HG03045 (cell line): ENCODE measurements around the gene MYOZ1.
"Not testable (repeated sequence)": the region's sequence is repeated elsewhere in the genome, so short reads cannot be mapped to it uniquely, and the experiment has no call there.

Experiments
- ATAC-seq: cut with Tn5 transposase; IDR thresholded peaks from one replicate; pipeline ENCODE4 v1.9.1; 2021; ENCODE audit warnings: mild to moderate bottlenecking, moderate library complexity; ENCODE audit not compliant: unreplicated experiment

The MYOZ1 gene

DNA sequence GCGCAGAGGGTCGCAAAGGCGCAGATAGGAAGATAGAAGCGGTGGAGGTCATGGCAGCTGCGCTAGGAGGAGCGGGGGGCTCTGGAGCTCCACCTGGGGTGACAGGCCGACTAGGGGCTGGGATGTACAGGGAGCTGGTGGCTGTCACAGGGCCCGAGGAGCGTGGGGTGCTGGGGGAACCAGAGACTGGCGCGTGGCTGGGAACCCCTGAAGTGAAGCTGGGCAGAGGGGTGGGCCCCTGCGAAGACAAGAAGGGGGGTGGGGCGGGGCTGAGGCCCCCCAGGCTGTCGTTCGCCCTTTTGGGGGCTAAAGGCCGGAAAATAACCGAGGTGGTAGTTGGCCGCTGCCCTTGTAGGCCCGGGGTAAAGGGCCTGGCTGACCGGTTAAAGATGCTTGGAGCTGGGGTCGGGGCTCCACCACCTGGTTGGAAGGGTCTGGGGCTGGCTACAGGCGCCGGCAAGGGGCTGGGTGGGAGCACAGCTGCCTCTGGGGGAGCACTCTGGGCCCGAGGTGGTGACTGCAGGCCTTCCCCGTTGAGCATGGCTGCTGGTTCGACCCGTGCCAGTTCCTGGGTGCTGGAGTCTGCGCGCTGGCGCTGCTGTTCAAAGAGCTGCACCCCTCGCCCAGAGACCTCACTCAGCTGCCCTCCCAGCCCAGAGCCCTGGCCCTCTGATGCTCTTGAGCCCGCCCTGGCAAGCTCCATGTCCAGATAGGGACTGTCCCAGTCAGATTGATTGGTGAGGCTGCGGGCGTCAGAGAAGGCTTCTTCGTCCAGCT lies 6.8 kb upstream of the MYOZ1 start:
- ATAC-seq = no peak

DNA sequence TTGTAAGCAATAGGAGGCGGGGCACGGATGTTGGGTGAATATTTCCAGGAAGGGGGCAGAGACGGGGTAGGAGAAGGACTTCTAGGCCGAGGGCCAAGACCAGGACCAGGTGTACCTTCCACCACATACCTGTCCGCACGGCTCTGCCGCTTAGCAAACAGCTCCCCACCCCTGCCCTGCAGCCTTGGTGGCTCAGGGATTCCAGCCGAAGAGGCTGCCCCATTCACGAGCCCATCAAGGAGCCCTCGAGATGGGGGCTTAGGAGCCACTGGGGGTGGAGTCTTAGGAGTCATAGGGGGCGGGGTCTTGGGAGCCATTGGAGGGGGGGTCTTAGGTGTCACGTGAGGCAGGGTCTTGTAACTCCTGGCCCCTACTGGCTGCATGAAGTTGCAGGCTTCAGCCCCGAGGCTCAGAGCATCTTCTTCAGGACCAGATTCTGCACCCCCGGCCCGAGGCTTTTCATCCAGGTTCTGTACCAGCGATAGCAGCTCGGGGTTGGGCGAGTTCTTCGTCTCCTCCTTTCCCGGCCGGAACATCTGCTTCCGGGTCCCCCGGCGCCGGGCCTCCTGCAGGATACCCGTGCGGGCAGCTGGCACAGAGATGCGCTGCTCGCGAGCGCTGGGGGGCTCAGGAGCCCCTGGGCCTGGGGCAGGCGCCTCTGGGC lies 6.1 kb upstream of the MYOZ1 start:
- ATAC-seq = no peak

DNA sequence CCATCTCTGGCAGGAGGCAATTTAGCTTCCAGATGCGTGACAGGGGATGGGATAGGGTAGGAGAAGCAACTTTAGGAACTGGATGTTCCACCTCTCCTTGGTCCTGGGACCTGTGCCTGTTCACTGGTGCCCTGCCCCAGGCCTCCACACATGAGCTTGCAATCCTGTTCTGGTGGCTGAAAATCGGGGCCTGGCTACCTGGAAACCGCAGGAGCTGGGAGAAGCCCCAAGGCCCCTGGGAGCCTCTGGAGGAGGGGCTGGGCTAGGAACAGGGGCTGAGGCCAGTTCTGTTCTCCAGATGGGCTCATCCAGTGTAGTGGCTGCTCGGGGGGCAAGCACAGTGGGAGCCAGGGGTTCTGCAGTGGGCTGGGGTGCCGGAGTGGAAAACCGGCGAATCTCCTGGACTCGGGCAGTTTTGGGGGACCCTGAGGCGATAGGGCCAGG lies 5.3 kb upstream of the MYOZ1 start:
- ATAC-seq = no peak

DNA sequence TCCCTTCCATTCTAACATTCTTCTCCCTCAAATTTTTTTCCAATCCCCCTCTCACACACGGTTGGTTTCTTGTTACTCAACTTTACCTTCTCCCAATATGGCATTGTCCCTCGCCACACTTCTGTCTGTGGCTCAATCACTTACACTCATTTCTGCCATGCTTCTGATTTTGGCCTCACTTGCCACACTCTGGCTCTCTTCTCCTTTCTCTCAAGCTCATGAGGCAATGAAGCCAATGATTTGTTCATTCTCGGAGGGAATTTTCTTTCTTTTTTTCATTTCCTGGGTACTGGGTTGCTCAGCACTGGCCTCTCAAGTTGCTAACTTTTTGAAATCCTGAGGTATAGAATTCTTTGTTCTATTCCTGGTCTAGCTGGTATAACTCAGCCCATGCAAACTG lies 4.0 kb upstream of the MYOZ1 start:
- ATAC-seq = no peak

DNA sequence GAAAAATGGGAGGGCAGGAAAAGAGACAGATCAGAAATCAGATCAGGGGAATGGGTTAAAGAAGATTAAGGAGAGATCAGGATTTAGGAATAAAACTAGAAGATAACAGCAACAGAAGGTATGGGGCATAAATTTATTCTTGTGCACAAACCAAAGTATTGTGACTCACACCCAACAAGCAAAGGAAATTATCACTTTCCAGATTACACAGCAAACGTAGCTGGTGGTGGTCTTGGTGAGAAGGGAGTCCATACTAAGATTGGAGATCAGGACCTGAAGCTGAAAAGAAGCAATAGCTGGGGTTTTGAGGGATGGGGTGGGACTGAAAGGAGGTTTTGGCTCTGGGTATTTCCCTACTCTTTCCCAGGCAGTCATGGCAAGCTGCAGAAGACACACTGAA lies 3.5 kb upstream of the MYOZ1 start:
- no peak for ATAC-seq

DNA sequence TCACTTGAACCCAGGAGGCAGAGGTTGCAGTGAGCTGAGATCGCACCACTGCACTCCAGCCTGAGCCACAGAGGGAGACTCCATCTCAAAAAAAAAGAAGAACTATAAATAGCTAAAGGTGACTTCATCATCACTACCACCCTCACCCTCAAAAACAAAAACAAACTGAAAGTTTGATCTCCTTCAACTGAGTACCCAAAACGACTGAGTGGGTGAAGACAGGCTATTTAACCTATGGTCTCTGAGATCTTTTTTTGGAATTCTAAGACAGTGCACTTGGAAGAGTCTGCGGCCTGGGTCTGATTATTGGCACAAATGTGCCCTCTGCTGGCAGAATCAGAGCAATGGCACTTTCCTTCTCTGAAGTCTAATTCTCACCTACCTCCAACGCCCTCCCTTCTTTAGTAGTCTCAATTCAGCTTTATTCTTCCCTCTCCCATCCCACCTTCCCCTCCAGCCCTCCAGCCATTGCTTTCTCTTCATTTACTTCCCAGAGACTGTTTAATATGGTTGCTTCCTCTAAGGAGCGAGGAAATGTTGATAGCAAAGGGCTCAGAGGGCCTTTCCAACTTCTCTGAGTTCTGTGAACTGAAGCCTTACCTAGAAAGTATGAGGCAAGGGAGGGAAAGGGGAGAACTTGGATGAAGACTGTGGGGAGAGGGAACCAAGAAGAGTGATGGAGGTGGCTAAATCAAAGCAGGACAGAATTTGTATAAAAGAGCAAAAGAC lies 2.9 kb upstream of the MYOZ1 start:
- ATAC-seq = no peak

DNA sequence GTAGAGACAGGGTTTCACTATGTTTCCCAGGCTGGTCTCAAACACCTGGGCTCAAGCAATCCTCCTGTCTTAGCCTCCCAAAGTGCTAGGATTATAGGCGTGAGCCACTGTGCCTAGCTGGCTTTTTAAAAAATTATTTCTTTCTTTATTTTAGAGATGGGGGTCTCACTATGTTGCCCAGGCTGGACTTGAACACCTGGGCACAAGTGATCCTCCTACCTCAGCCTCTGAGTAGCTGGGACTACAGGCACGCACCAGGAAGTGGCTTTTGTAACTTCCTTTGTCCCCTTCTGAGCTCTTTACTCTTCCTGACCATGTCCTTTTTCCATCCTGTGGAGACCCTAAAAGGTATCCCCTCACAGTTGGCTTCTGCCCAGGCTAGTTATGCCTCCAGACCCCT lies 2.1 kb upstream of the MYOZ1 start:
- ATAC-seq = no peak

DNA sequence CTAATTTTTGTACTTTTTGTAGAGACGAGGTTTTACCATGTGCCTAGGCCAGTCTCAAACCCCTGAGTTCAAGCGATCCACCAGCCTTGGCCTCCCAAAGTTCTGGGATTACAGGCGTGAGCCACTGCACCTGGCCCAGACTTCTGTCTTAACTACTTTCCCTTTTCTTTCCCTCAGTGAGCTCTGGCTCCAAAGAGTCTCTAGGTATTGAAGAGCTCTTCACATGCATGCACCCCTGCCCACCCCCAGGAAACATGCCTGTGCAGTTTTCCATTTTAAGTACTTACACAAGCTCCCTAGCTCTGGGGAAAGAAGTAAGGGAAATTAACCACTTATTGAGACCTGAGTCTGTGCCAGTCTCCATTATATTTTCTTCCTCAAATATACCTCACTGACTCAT lies 2.0 kb downstream of the MYOZ1 start:
- no peak for ATAC-seq

DNA sequence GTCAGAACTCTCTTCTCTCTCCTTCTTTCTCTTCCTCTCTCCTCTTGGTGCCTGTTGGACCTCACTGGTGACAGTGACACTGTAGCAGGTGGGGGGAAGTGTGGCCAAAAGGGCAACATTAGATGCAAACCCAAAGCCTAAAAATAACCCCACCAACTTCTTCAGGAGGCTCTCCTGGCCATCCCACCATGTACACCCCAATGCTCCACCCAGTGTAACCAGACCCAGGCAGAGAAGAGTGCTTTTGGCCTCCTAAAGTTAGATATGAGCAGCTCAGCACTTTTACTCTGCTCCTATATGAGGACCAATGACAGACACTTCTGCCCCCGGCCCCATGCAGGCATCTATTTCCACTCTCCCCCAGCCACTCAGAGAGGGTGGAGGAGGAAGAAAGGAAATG lies 5.5 kb downstream of the MYOZ1 start:
- no peak for ATAC-seq

DNA sequence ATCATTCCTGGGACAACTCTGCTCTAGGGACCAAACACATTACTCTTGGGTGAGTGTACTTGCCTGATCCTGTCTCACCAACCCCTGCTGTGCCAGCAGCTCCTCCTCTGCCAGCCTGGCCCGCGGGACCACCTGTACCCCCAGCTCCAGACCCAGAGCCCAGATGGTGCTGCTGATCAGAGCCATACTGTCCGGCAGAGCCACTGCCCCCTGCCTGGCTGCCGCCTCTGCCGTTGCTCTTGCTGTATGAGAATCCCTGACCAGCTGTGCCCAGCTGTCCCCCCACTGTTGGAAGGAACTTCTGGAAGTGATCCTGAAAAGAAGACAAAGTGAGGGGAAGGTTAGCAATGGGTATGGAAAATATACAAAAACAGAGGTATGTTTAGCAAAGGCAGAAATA lies 6.9 kb downstream of the MYOZ1 start:
- ATAC-seq = no peak

DNA sequence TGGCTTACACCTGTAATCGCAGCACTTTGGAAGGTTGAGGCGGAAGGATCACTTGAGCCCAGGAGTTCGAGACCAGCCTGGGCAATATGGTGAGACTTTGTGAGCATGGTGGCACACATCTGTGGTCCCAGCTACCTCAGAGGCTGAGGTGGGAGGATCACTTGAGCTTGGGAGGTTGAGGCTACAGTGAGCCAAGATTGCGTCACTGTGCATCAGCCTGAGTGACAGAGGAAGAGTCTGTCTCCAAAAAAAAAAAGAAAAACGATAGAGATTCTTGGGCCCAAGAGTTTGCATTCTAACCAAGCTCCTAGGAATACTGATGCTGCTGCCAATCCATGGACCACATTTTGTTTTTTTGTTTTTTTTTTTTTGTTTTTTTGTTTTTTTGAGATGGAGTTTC lies 12.1 kb downstream of the MYOZ1 start:
- ATAC-seq = no peak

DNA sequence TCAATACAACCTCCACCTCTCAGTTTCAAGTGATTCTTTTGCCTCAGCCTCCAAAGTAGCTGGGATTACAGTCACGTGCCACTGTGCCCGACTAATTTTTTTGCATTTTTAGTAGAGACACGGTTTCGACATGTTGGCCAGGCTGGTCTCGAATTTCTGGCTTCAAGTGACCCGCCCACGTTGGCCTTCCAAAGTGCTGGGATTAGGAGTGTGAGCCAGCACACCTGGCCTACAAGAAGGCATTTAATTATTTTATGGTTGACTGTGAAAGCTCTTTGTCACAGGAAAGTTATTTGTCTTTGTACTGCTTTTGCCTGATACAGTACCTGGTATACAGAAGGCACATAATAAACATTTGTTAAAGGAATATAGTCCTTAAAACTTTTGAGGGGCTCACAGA lies 12.9 kb downstream of the MYOZ1 start:
- ATAC-seq = no peak

DNA sequence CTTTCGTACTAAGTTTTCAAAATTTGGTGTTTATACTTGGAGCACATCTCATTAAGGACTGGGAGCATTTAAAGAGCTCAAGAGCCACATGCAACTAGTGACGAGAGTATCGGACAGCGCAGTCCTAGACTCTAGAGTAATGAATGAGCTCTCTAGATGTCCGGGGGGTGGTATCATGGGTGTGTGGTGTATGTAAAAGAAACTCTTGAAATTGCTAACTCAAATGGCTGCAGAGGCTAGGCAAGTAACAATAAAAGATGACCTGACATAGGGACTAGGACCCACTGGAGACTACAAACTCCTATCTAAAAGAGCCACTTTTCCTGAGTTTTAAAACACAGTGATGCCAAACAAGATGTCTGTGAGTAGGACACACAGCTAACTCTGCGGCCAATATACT lies 14.0 kb downstream of the MYOZ1 start:
- ATAC-seq = no peak

DNA sequence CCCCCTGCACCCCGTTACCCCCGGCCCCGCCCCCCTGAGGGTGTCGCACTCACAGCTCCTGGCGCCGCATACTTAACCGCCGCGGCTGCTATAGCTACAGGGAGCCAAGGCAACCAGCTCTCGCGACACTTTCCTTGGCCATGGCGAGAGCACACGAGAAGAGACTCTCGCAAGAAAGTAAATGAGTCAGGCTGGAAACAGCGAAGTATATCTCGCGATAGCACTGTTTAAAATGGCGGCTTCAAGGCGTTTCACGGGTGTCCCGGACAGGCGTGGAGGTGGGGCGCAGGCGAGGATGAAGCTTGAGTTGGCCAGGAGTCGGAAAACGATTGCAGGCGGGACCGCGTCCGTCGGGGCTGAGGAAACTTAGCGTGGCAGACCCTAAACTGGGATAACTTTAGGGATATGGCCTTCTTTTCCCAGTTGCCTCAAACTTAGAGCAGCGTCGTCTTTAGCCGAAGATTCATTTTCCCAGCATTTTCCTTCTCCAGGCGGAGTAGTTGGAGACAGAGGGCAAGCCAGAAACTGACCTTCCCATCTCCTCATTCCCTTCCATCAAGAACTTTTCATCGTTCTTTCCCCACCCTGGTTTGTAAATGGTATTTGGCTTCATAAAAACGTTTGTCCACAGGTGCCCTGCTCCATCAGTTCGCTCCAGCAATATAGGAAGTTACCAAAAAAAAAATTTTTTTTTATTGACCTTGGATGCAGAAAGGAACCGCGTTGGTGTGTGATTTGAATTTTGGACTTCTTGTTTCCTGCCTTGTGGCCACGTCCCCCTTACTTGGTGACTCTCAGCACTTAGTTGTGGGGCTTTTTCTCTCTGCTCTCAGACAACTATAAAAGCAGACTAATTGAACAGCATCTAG lies 15.2 kb downstream of the MYOZ1 start:
- peak; percentile 95 for ATAC-seq

DNA sequence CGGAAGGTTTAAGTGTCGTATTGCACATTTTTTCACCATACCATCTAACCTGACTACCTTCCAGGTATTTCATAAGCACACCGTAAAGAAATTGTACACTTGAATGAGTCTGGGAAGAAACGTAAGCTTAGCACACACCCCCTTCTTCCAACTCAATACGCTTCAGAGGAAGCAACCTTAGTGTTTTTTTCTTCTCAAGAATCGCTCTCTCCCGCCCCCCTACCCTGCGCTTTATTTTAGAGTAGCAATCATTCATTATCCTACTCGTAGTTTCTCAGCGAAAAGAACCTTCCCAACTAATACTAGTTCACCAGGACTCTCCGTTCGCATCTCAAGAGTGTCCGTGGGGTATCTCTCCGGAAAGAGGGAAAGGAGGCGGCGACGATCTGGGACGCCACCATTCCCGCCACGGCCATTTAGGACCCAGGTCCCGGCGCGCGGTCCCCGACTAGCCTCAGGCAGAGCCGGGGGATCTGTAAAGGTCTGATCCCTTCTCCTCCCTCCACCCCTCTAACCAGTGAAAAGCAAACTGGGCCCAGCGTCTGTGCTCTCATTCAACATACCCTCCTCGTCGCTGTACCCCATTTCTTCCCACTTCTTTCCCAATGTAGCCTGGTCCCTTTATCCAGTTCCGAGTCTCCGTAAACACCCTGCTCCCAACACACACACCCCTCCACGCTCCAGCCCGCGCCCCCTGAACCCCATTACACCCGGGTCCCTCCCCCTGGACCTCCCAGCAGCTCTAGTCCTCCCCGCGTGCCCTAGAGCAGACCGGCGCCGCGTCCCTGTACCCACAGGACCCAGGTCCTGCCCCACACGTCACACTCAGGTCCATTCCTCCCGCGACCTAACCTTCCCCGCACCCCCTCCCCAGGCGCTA lies 16.0 kb downstream of the MYOZ1 start:
- ATAC-seq = peak; percentile 41

DNA sequence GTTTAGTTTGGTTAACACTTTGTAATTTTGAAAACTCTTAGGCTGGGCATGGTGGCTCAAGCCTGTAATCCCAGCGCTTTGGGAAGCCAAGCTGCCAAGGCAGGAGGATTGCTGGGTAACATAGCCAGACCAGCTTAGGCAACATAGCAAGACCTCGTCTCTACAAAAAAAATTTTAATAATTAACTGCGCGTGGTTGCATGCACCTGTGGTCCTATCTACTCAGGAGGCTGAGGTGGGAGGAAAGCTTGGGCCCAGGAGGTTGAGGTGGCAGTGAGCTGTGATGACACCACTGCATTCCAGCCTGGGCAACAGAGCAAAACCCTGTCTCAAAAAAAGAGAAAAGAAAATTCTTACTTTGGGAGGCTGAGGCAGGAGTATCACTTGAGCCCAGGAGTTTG lies 18.2 kb downstream of the MYOZ1 start:
- no peak for ATAC-seq

DNA sequence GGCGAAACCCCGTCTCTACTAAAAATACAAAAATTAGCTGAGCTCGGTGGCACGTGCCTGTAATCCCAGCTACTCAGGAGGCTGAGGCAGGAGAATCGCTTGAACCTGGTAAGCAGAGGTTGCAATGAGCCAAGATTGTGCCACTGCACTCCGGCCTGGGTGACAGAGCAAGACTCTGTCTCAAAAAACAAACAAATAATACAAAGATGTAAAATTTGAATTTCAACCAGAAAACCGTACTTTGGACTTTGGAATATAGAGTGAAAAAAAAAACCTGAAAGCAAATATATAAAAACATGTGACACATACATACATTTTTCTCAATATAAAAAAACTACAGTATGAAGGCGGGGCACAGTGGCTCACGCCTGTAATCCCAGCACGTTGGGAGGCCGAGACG lies 20.3 kb downstream of the MYOZ1 start:
- not testable (repeated sequence) for ATAC-seq

DNA sequence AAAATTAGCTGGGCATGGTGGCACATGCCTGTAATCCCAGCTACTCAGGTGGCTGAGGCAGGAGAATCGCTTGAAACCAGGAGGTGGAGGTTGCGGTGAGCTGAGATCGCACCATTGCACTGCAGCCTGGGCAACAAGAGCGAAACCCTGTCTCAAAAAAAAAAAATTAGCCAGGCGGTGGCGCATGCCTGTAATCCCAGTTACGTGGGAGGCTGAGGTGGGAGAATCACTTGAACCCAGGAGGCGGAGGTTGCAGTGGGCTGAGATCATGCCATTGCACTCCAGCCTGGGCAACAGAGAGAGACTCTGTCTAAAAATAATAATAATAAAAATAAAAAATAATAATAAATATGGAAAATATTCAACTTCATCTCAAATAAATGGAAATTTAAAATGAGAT lies 24.1 kb downstream of the MYOZ1 start:
- ATAC-seq = not testable (repeated sequence)

DNA sequence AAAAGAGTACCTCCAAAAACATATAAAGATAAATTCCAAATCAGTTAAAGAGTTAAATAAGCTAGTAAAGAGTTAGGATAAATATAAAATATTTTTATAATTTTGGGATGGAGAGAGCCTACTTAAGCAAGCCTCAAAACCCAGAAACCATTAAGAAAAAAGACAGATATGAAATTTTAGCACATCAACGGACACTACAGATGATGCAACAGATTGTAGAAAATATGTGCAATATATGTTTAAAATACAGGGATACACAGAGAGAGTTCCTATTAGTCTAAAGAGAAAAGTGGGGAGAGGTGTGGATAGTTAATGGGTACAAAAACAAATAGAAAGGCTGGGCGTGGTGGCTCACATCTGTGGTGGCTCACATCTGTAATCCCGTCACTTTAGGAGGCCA lies 26.6 kb downstream of the MYOZ1 start:
- no peak for ATAC-seq

DNA sequence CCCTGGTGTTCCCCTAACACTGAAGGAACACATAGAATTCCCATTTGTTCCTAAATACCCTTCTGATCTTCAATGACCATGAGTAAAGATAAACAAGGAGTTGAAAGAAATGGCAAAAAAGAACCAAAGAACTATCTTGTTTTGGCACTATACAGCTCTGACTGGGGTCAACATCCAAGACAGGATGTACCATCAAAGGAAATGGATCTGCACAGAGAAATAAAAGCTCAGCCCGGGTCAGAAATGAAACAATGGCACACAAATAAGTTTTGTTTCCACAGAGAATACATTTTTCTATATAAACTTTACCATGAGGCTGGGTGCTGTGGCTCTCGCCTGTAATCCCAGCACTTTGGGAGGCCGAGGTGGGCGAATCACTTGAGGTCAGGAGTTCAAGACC lies 32.2 kb downstream of the MYOZ1 start:
- ATAC-seq = no peak
